NCI-H146 treated with DMSO at 0.1 percent for 48 hours (cell line): ENCODE measurements around the gene CENPX.
"Not testable (repeated sequence)": the region's sequence is repeated elsewhere in the genome, so short reads cannot be mapped to it uniquely, and the experiment has no call there.

Experiments
- DNase-seq: peaks from one replicate; lab custom pipeline; 2025; ENCODE audit not compliant: unreplicated experiment; lab: John Stamatoyannopoulos, UW

The CENPX gene

GRCh38 chr17:81983011-81983638, 39.6 kb downstream of the CENPX start:
- no peak for DNase-seq

- not testable (repeated sequence) for DNase-seq
Observed at GRCh38 chr17:81981511-81981910, 41.2 kb downstream of the CENPX start.

GRCh38 chr17:81980707-81981343, 41.9 kb downstream of the CENPX start:
- no peak for DNase-seq

- DNase-seq, result no peak
Observed at GRCh38 chr17:81980122-81980521, 42.6 kb downstream of the CENPX start.

GRCh38 chr17:81978524-81979298, 44.0 kb downstream of the CENPX start:
- no peak for DNase-seq

GRCh38 chr17:81977211-81977808, 45.4 kb downstream of the CENPX start, which contains the start of gene ASPSCR1:
Gene ASPSCR1, plus strand, starts transcription at chr17:81977629. Its CDS starts 18 bp downstream, at chr17:81977647.
- DNase-seq, result peak; percentile 63

GRCh38 chr17:81976332-81977210, 46.1 kb downstream of the CENPX start:
- peak; percentile 19 for DNase-seq

GRCh38 chr17:81973432-81973831, 49.2 kb downstream of the CENPX start:
- no peak for DNase-seq

GRCh38 chr17:81968850-81969812, 53.5 kb downstream of the CENPX start:
- no peak for DNase-seq
